Transverse colon (tissue), 4 donors: ENCODE results near the gene LARGE1. TPM values are rescaled to one million over a fixed set of nuclear protein-coding genes. Genes with fewer than 3 reads are reported as not detected.

Source experiments
- DNase-seq: peaks from one replicate; pipeline ENCODE4 v3.0.0-alpha.2; 2019
- H3K27ac ChIP-seq, 4 donors: fragments of 200-600 bp; sonication (generic); 2 replicates each; pipeline ENCODE4 v1.5.1; 2016 to 2018; ENCODE audit warnings: inconsistent platforms in 4 of 4
- H3K27me3 ChIP-seq: fragments of 200-600 bp; sonication (generic); 2 replicates; pipeline ENCODE4 v1.5.1; 2017; ENCODE audit warnings: inconsistent platforms
- H3K36me3 ChIP-seq, 4 donors: fragments of 200-600 bp; sonication (generic); 2 replicates each; pipeline ENCODE4 v1.5.1; 2017 to 2019; ENCODE audit warnings: inconsistent platforms in 4 of 4
- H3K4me1 ChIP-seq, 4 donors: fragments of 200-600 bp; sonication (generic); 2 replicates each; pipeline ENCODE4 v1.5.1; 2017 to 2020; ENCODE audit warnings: inconsistent platforms in 4 of 4
- H3K4me3 ChIP-seq, 4 donors: fragments of 200-600 bp; sonication (generic); 1 replicate in 1 of 4; 2 replicates in 3 of 4; pipeline versions ENCODE4 v1.5.1 to v1.6.1; 2017 to 2019; ENCODE audit warnings: inconsistent platforms in 4 of 4
- H3K9me3 ChIP-seq, 2 donors: fragments of 200-600 bp; sonication (generic); 2 replicates each; pipeline ENCODE4 v1.5.1; 2017 to 2019; ENCODE audit warnings: inconsistent platforms in 2 of 2
- CTCF ChIP-seq, 5 experiments: fragments of 200-600 bp in 3 of 5; fragments of 450-650 bp in 2 of 5; sonication (generic) in 3 of 5; IDR thresholded peaks; 1 replicate in 2 of 5; 2 replicates in 3 of 5; pipeline ENCODE4 v1.5.1; 2016 to 2017; ENCODE audit warnings: antibody characterized with exemption in 5 of 5, inconsistent platforms in 3 of 5, mild to moderate bottlenecking in 2 of 5, moderate library complexity in 1 of 5
- EP300 ChIP-seq: sonication (generic); formaldehyde crosslinking; IDR thresholded peaks from one replicate; pipeline ENCODE4 v1.6.1; 2017; ENCODE audit warnings: antibody characterized with exemption, low read depth
- POLR2A ChIP-seq: fragments of 450-650 bp; IDR thresholded peaks from one replicate; pipeline ENCODE4 v1.6.1; 2016; ENCODE audit warnings: antibody characterized with exemption, mild to moderate bottlenecking, moderate library complexity
- POLR2AphosphoS5 ChIP-seq, 3 donors: sonication (generic); formaldehyde crosslinking; IDR thresholded peaks; one replicate each; pipeline ENCODE4 v1.6.1; 2016; ENCODE audit warnings: antibody characterized with exemption in 3 of 3
- WGBS, 2 donors: methylation state at CpG; one replicate each; pipeline ENCODE4 v1.1.5; 2018; ENCODE audit warnings: low coverage in 1 of 2; 5-methylcytosine and 5-hydroxymethylcytosine counted together
- in situ Hi-C, 4 donors: fragments of 200-750 bp; cut with MboI; loops; one replicate each; pipeline versions ENCODE4 v1.15.0 to v1.15.1; 2017; ENCODE audit warnings: low sequenced_read_pairs in 3 of 4, low pct_ligation_motif_present in 1 of 4, low pct_unique_long_range_greater_than_20kb in 1 of 4
- intact Hi-C: fragments of 100-400 bp; cut with DNase I; formaldehyde crosslinking; loops from one replicate; pipeline ENCODE4 v1.15.1; 2023; ENCODE audit warnings: low total_unique reads
- total RNA-seq, 4 donors: library from RNA; depleted of rRNA; stranded (reverse); fragments of >200 nt; gene quantifications; one replicate each; pipeline ENCODE4 v1.1.0, GENCODE V29; 2016

LARGE1 gene
- total RNA-seq, 4 donors from 2014 or later = 46.5 to 304 (median 80.5) TPM

GRCh38 chr22:33391298-33391697 is 529.0 kb downstream of the LARGE1 start:
- H3K27ac ChIP-seq = no peak overlapping the region
- DNase-seq = no peak
- intact Hi-C loops (no loop called here), in situ Hi-C loops (no loop called here)
- H3K27me3 ChIP-seq = no peaks in the 10 kb centered on the region
- no peaks in the 10 kb centered on the region for H3K9me3 ChIP-seq
- TF ChIP-seq CTCF (IDR thresholded peaks at IDR 0.05) (no peak), POLR2A (no peak), POLR2AphosphoS5 (IDR thresholded peaks at IDR 0.05) (no peak), EP300 (no peak)
- H3K36me3 ChIP-seq = no peaks in the 10 kb centered on the region
- peaks cover 0 to 6% (median 1%) of the 10 kb centered on the region in 4 donors for H3K4me1 ChIP-seq
- H3K4me3 ChIP-seq = no peak overlapping the region

- 77 to 79% methylated on average over 3 to 4 of the region's 4 CpGs for WGBS, 2 donors
- Histone ChIP-seq H3K27me3 (no peaks in the 10 kb centered on the region), H3K36me3 (no peaks in the 10 kb centered on the region), H3K27ac (no peak overlapping the region), H3K4me3 (no peak overlapping the region), H3K4me1 (peaks cover 0 to 6% (median 1%) of the 10 kb centered on the region in 4 donors), H3K9me3 (no peaks in the 10 kb centered on the region)
- no peak for DNase-seq
- no peak for TF ChIP-seq CTCF (IDR thresholded peaks at IDR 0.05)
- no peak for TF ChIP-seq EP300
- no peak for TF ChIP-seq POLR2AphosphoS5 (IDR thresholded peaks at IDR 0.05)
- no peak for TF ChIP-seq POLR2A
- intact Hi-C loops = no loop called here
- in situ Hi-C loops = no loop called here
Measured at GRCh38 chr22:33389936-33390335, 530.3 kb downstream of the LARGE1 start.

- intact Hi-C loops (no loop called here), in situ Hi-C loops (no loop called here)
- DNase-seq = no peak
- no peak overlapping the region for H3K4me3 ChIP-seq
- H3K4me1 ChIP-seq = no peaks in the 10 kb centered on the region
- H3K27ac ChIP-seq = no peak overlapping the region
- no peaks in the 10 kb centered on the region for H3K27me3 ChIP-seq
- TF ChIP-seq CTCF (IDR thresholded peaks at IDR 0.05) (no peak), EP300 (no peak), POLR2A (no peak), POLR2AphosphoS5 (IDR thresholded peaks at IDR 0.05) (no peak)
- H3K9me3 ChIP-seq = no peaks in the 10 kb centered on the region
- H3K36me3 ChIP-seq = no peaks in the 10 kb centered on the region
- 44 to 75% methylated on average over 1 to 5 of the region's 5 CpGs for WGBS, 2 donors
Measured at GRCh38 chr22:33386270-33386669, 534.0 kb downstream of the LARGE1 start.

- H3K9me3 ChIP-seq = no peaks in the 10 kb centered on the region
- TF ChIP-seq POLR2AphosphoS5 (IDR thresholded peaks at IDR 0.05) (no peak), CTCF (IDR thresholded peaks at IDR 0.05) (no peak), EP300 (no peak), POLR2A (no peak)
- H3K27me3 ChIP-seq = no peaks in the 10 kb centered on the region
- no peak overlapping the region for H3K27ac ChIP-seq
- no peaks in the 10 kb centered on the region for H3K36me3 ChIP-seq
- DNase-seq = no peak
- intact Hi-C loops = no loop called here
- 89 to 97% methylated on average over 2 of the region's 2 CpGs for whole genome bisulfite sequencing, 2 donors
- no peaks in the 10 kb centered on the region for H3K4me1 ChIP-seq
- no peak overlapping the region for H3K4me3 ChIP-seq
- in situ Hi-C loops = no loop called here
Measured at GRCh38 chr22:33385611-33386010, 534.7 kb downstream of the LARGE1 start.
